Smooth muscle cell (in vitro differentiated cells): ENCODE data around the gene SOD2. TPM values are rescaled to one million over a fixed set of nuclear protein-coding genes. Genes with fewer than 3 reads are reported as not detected.

ENCODE experiments used
- DNase-seq: peaks from one replicate; lab custom pipeline; 2025; ENCODE audit not compliant: unreplicated experiment; lab: John Stamatoyannopoulos, UW
- H2AFZ ChIP-seq: fragments of 200-600 bp; sonication (generic); 2 replicates; pipeline ENCODE4 v1.6.0; 2016; ENCODE audit warnings: antibody characterized with exemption, low read depth, mild to moderate bottlenecking
- H3F3A ChIP-seq: fragments of 200-600 bp; sonication (generic); 2 replicates; pipeline ENCODE4 v1.6.0; 2017; ENCODE audit warnings: antibody characterized with exemption, low read depth
- H3K27ac ChIP-seq: fragments of 200-600 bp; sonication (generic); 2 replicates; pipeline ENCODE4 v1.5.1; 2016; ENCODE audit warnings: low read depth, mild to moderate bottlenecking
- H3K27me3 ChIP-seq: fragments of 200-600 bp; sonication (generic); 2 replicates; pipeline ENCODE4 v1.6.1; 2016; ENCODE audit warnings: low read depth, mild to moderate bottlenecking
- H3K36me3 ChIP-seq: fragments of 200-600 bp; sonication (generic); 2 replicates; pipeline ENCODE4 v1.5.1; 2016; ENCODE audit warnings: low read depth
- H3K4me1 ChIP-seq: fragments of 200-600 bp; sonication (generic); 2 replicates; pipeline ENCODE4 v1.5.1; 2016; ENCODE audit warnings: low read depth
- H3K4me2 ChIP-seq: fragments of 200-600 bp; sonication (generic); 2 replicates; pipeline ENCODE4 v1.6.0; 2016; ENCODE audit warnings: mild to moderate bottlenecking
- H3K4me3 ChIP-seq: fragments of 200-600 bp; sonication (generic); 2 replicates; pipeline ENCODE4 v1.5.1; 2016; ENCODE audit warnings: mild to moderate bottlenecking
- H3K79me2 ChIP-seq: fragments of 200-600 bp; sonication (generic); 2 replicates; pipeline ENCODE4 v1.6.0; 2016; ENCODE audit warnings: low read depth, mild to moderate bottlenecking
- H3K9ac ChIP-seq: fragments of 200-600 bp; sonication (generic); 2 replicates; pipeline ENCODE4 v1.6.0; 2016; ENCODE audit warnings: low read depth
- H3K9me3 ChIP-seq: fragments of 200-600 bp; sonication (generic); replicated peaks from 2 replicates; pipeline ENCODE4 v1.5.1; 2016; ENCODE audit warnings: low read depth
- H4K20me1 ChIP-seq: fragments of 200-600 bp; sonication (generic); 2 replicates; pipeline ENCODE4 v1.6.0; 2016; ENCODE audit warnings: low read depth
- CTCF ChIP-seq: fragments of 200-600 bp; sonication (generic); IDR thresholded peaks from 2 replicates; pipeline ENCODE4 v1.5.1; 2017; ENCODE audit warnings: borderline replicate concordance, mild to moderate bottlenecking, antibody characterized with exemption; ENCODE audit not compliant: insufficient read depth, poor library complexity, severe bottlenecking
- WGBS: methylation state at CpG from one replicate; pipeline ENCODE4 v1.1.7; 2016; ENCODE audit warnings: low lambda C conversion rate; 5-methylcytosine and 5-hydroxymethylcytosine counted together
- polyA plus RNA-seq: library from polyadenylated mRNA; unstranded; fragments of >200 nt; fragmentation: Nextera tagmentation; extraction: Ambion mirVana; gene quantifications from 2 replicates; pipeline ENCODE4 v1.2.1, GENCODE V29; 2016
- total RNA-seq: library from RNA; depleted of rRNA; stranded (reverse); fragments of >200 nt; gene quantifications from 2 replicates; pipeline ENCODE4 v1.2.3, GENCODE V29; 2014

SOD2 gene
- total and polyA plus RNA-seq, 2 experiments from 2014 or later, result 53.2 to 69.4 TPM

- no peak for DNase-seq
- no peak overlapping the region for H3K4me2 ChIP-seq
- H3K9ac ChIP-seq, result no peak overlapping the region
- H3K9me3 ChIP-seq, result no peaks in the 10 kb centered on the region
- no peak overlapping the region for H2AFZ ChIP-seq
- no peaks in the 10 kb centered on the region for H3K27me3 ChIP-seq
- no peaks in the 10 kb centered on the region for H4K20me1 ChIP-seq
- no peaks in the 10 kb centered on the region for H3F3A ChIP-seq
- peak; percentile 82 for TF ChIP-seq CTCF
- no peaks in the 10 kb centered on the region for H3K79me2 ChIP-seq
- no peak overlapping the region for H3K27ac ChIP-seq
- H3K4me1 ChIP-seq, result no peaks in the 10 kb centered on the region
- 1% methylated on average over 2 of the region's 2 CpGs for WGBS
- H3K36me3 ChIP-seq, result no peaks in the 10 kb centered on the region
- H3K4me3 ChIP-seq, result no peak overlapping the region
Measured at GRCh38 chr6:159654483-159655098, 38.5 kb downstream of the SOD2 start.

- TF ChIP-seq CTCF, result no peak
- WGBS, result 96% methylated on average over 8 of the region's 8 CpGs
Measured at GRCh38 chr6:159650314-159650713, 42.7 kb downstream of the SOD2 start.

GRCh38 chr6:159649441-159649840, 43.6 kb downstream of the SOD2 start:
- Histone ChIP-seq H3K9ac (no peak overlapping the region), H3K4me2 (no peak overlapping the region), H3K27me3 (no peaks in the 10 kb centered on the region), H3K9me3 (no peaks in the 10 kb centered on the region), H3K4me1 (no peaks in the 10 kb centered on the region), H3K27ac (no peak overlapping the region), H3K4me3 (no peak overlapping the region), H3F3A (no peaks in the 10 kb centered on the region), H3K36me3 (no peaks in the 10 kb centered on the region), H4K20me1 (no peaks in the 10 kb centered on the region), H2AFZ (no peak overlapping the region), H3K79me2 (no peaks in the 10 kb centered on the region)
- no peak for TF ChIP-seq CTCF
- DNase-seq, result no peak
- 95% methylated on average over 7 of the region's 7 CpGs for WGBS

More at GRCh38 chr6:159650314-159650713, 42.7 kb downstream of the SOD2 start:
- Histone ChIP-seq H2AFZ (no peak overlapping the region), H3K9me3 (no peaks in the 10 kb centered on the region), H4K20me1 (no peaks in the 10 kb centered on the region), H3K4me2 (no peak overlapping the region), H3K79me2 (no peaks in the 10 kb centered on the region), H3K9ac (no peak overlapping the region), H3K27me3 (no peaks in the 10 kb centered on the region), H3K27ac (no peak overlapping the region), H3K4me1 (no peaks in the 10 kb centered on the region), H3K36me3 (no peaks in the 10 kb centered on the region), H3K4me3 (no peak overlapping the region), H3F3A (no peaks in the 10 kb centered on the region)
- no peak for DNase-seq

- Histone ChIP-seq H3K4me2 (no peak overlapping the region), H3K9me3 (no peaks in the 10 kb centered on the region), H3K9ac (no peak overlapping the region), H2AFZ (no peak overlapping the region), H3K27me3 (no peaks in the 10 kb centered on the region), H3K4me1 (no peaks in the 10 kb centered on the region), H3K4me3 (no peak overlapping the region), H3K27ac (no peak overlapping the region), H3K36me3 (no peaks in the 10 kb centered on the region), H3F3A (no peaks in the 10 kb centered on the region), H3K79me2 (no peaks in the 10 kb centered on the region), H4K20me1 (no peaks in the 10 kb centered on the region)
- 87% methylated on average over 2 of the region's 2 CpGs for WGBS
- TF ChIP-seq CTCF, result no peak
- DNase-seq, result no peak
Measured at GRCh38 chr6:159646733-159647132, 46.3 kb downstream of the SOD2 start.
